ENCODE results near the gene VMO1.
A peak's percentile ranks its signal among the peaks of the same experiment; 100 is the strongest.
"Not testable (repeated sequence)": the region's sequence is repeated elsewhere in the genome, so short reads cannot be mapped to it uniquely, and the experiment has no call there.

Gene VMO1

DNA sequence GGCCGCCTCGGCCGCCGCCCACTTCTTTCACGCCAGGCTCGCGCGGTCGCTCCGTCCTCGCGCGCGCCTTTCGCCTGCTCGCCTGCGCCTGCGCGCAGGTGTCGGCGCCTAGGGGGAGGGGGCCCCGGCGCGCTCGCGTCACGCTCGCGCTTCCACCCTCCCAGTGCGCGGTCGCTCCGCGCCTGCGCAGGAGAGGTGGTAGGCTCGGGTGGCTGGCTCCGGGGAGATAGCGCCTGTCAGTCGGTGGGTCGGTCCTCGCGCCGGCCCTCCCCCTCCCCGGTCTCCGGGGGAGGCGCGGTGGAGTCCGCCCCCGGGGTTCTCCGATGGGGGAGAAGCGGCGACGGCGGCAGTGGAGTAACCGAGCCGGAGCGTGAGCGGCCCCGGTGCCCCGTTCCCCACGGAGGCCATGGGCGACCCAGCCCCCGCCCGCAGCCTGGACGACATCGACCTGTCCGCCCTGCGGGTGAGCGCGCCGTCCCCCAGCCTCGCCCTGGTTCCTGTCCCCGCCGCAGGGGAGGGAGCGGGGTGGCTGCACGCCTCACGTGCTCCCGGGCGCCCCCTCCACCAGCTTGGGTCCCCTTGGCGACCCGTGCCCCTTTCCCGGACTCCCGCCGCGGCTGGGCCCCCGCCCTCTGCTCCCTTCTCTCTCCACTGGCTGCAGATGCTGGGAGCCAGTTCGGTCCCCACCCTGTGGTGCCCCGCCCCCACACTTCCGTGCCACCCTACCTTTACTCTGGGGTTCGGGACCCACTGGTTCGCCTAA is 47.2 kb upstream of the VMO1 start, which contains the start of gene MINK1:
TSS of gene MINK1 (plus strand) at position 163 of the 763 bp plus-strand sequence. CDS start at position 407, 244 bp downstream.
- H3K27ac ChIP-seq (ENCODE audit: low read depth, low read length, poor library complexity, severe bottlenecking) = no peak within 1 kb of the TSS
- H3K79me2 ChIP-seq (ENCODE audit: insufficient read depth, low read length) = no peaks in the 10 kb centered on the region; the same call in 1 of the 2 replicates
- no peaks in the 10 kb centered on the region for H4K20me1 ChIP-seq (ENCODE audit: insufficient read depth, low read length)
- H3K9me3 ChIP-seq (ENCODE audit: low read length) = no peaks in the 10 kb centered on the region
- peaks cover 9% of the 10 kb centered on the region; the same call in 1 of the 2 replicates for H3K36me3 ChIP-seq (ENCODE audit: insufficient read depth, low read length)
- H3K4me3 ChIP-seq (ENCODE audit: low read depth, low read length, poor library complexity, severe bottlenecking) = peak within 1 kb of the TSS; percentile 96
- H3F3A ChIP-seq (ENCODE audit: insufficient read depth, low read length) = no peaks in the 10 kb centered on the region
- H3K4me2 ChIP-seq (ENCODE audit: low read length) = peak within 1 kb of the TSS; percentile 100
- H3K9me2 ChIP-seq (ENCODE audit: low read depth, low read length) = no peaks in the 10 kb centered on the region
- TF ChIP-seq, protein P1, sequence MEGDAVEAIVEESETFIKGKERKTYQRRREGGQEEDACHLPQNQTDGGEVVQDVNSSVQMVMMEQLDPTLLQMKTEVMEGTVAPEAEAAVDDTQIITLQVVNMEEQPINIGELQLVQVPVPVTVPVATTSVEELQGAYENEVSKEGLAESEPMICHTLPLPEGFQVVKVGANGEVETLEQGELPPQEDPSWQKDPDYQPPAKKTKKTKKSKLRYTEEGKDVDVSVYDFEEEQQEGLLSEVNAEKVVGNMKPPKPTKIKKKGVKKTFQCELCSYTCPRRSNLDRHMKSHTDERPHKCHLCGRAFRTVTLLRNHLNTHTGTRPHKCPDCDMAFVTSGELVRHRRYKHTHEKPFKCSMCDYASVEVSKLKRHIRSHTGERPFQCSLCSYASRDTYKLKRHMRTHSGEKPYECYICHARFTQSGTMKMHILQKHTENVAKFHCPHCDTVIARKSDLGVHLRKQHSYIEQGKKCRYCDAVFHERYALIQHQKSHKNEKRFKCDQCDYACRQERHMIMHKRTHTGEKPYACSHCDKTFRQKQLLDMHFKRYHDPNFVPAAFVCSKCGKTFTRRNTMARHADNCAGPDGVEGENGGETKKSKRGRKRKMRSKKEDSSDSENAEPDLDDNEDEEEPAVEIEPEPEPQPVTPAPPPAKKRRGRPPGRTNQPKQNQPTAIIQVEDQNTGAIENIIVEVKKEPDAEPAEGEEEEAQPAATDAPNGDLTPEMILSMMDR (IDR thresholded peaks at IDR 0.05; ENCODE audit: low read length) = no peak
- no peak for TF ChIP-seq EZH2 (IDR thresholded peaks at IDR 0.05; ENCODE audit: borderline replicate concordance, low read length)
- peaks cover 24% of the 10 kb centered on the region for H3K4me1 ChIP-seq (ENCODE audit: insufficient read depth, low read length, severe bottlenecking)
- H3K9ac ChIP-seq (ENCODE audit: low read length) = peak within 1 kb of the TSS; percentile 94
- no peak within 1 kb of the TSS for H2AFZ ChIP-seq (ENCODE audit: low read length)
- H3K27me3 ChIP-seq (ENCODE audit: insufficient read depth, low read length) = no peaks in the 10 kb centered on the region

DNA sequence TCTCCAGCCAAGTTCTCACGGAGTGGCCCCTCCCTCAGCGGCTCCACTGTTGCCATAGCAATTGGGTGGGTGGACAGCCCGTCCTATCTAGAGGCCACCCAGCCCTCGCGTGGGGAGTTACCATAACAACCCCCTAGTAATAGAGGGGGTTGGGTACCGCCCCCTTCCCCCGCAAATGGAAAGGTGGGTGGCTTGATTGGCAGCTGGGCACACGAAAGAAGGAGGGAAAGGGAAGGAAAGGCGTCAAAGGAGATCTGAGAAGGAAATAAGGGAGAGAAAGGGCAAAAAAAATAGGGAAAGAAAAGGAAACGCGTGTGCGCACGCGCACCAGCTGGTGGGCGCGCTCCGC is 46.6 kb upstream of the VMO1 start:
- H3K4me3 ChIP-seq (ENCODE audit: low read depth, low read length, poor library complexity, severe bottlenecking) = peak overlapping the region; percentile 96
- H3K79me2 ChIP-seq (ENCODE audit: insufficient read depth, low read length); H3K27ac ChIP-seq (ENCODE audit: low read depth, low read length, poor library complexity, severe bottlenecking); H2AFZ ChIP-seq (ENCODE audit: low read length); H3K27me3 ChIP-seq (ENCODE audit: insufficient read depth, low read length); H3K9me3 ChIP-seq (ENCODE audit: low read length); H3K9me2 ChIP-seq (ENCODE audit: low read depth, low read length); H3F3A ChIP-seq (ENCODE audit: insufficient read depth, low read length); H4K20me1 ChIP-seq (ENCODE audit: insufficient read depth, low read length); H3K36me3 ChIP-seq (ENCODE audit: insufficient read depth, low read length): not testable (repeated sequence)
- peak overlapping the region; percentile 100 for H3K4me2 ChIP-seq (ENCODE audit: low read length)
- H3K4me1 ChIP-seq (ENCODE audit: insufficient read depth, low read length, severe bottlenecking) = peaks cover 24% of the 10 kb centered on the region
- peak overlapping the region; percentile 94 for H3K9ac ChIP-seq (ENCODE audit: low read length)

DNA sequence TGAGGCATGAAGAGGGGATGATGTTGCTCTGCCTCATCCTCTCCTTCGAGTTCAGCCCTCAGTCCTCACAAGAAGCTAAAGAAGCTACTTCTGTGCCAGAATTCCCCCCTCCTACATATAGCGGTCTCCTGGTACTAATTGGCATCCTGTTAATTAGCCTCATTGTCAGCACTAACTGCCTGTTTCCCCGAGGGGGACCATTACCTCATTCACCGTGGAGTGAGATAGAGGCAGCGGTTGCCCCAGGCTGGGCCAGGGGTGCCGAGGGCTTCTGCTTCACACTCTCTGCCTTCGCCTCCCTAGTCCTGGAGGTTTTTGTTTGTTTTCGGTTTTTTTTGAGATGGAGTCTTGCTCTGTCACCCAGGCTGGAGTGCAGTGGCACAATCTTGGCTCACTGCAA is 41.2 kb upstream of the VMO1 start:
- Histone ChIP-seq H3K9me2 (ENCODE audit: low read depth, low read length) (no peaks in the 10 kb centered on the region), H3K79me2 (ENCODE audit: insufficient read depth, low read length) (no peaks in the 10 kb centered on the region), H3K4me3 (ENCODE audit: low read depth, low read length, poor library complexity, severe bottlenecking) (no peak overlapping the region), H3K36me3 (ENCODE audit: insufficient read depth, low read length) (no peaks in the 10 kb centered on the region), H3K9me3 (ENCODE audit: low read length) (no peaks in the 10 kb centered on the region), H3K4me2 (ENCODE audit: low read length) (no peak overlapping the region), H3K9ac (ENCODE audit: low read length) (no peak overlapping the region), H4K20me1 (ENCODE audit: insufficient read depth, low read length) (no peaks in the 10 kb centered on the region), H2AFZ (ENCODE audit: low read length) (no peak overlapping the region), H3K4me1 (ENCODE audit: insufficient read depth, low read length, severe bottlenecking) (no peaks in the 10 kb centered on the region), H3F3A (ENCODE audit: insufficient read depth, low read length) (no peaks in the 10 kb centered on the region), H3K27ac (ENCODE audit: low read depth, low read length, poor library complexity, severe bottlenecking) (no peak overlapping the region), H3K27me3 (ENCODE audit: insufficient read depth, low read length) (no peaks in the 10 kb centered on the region)
- TF ChIP-seq EZH2 (IDR thresholded peaks at IDR 0.05; ENCODE audit: borderline replicate concordance, low read length) = no peak
- TF ChIP-seq, protein P1 (IDR thresholded peaks at IDR 0.05; ENCODE audit: low read length) = no peak

All from OCI-LY1 (cell line).